HG03571 (cell line): ENCODE results near the gene TTC34.

Experiments
- ATAC-seq: cut with Tn5 transposase; IDR thresholded peaks from one replicate; pipeline ENCODE4 v1.9.1; 2021; ENCODE audit not compliant: unreplicated experiment

The TTC34 gene

DNA sequence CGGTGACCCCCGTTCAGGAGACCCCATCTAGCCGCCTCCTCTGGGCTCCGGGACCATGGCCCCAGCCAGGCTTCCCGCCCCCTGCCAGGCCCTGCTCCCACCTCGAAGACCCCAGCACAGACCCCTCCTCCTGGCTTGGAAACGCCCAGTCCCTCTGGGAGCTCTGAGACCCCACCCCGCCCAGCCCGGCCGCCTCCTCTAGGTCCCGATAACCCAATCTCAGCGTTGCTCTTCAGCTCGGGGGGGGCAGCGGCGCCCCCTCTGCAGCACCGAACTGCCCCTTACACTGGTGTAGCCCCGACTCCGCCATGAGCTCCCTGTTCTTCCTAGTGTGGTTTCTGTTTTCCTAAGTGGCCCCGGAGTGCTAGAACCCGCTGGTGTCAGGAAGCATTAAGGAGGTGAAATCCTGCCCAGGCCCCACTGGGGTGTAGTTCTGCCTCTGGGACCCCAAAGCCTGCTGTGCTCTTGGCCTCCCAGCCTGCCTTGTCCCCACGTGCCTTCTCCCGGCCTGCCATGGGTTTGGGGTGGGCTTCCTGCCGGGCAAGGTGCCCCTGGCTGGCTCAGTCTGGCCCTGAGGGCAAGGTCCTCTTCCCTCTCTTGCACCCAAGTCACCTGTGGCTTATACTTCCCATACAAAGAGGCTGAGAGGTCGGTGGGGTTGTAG lies 157.9 kb downstream of the TTC34 start:
- no peak for ATAC-seq

DNA sequence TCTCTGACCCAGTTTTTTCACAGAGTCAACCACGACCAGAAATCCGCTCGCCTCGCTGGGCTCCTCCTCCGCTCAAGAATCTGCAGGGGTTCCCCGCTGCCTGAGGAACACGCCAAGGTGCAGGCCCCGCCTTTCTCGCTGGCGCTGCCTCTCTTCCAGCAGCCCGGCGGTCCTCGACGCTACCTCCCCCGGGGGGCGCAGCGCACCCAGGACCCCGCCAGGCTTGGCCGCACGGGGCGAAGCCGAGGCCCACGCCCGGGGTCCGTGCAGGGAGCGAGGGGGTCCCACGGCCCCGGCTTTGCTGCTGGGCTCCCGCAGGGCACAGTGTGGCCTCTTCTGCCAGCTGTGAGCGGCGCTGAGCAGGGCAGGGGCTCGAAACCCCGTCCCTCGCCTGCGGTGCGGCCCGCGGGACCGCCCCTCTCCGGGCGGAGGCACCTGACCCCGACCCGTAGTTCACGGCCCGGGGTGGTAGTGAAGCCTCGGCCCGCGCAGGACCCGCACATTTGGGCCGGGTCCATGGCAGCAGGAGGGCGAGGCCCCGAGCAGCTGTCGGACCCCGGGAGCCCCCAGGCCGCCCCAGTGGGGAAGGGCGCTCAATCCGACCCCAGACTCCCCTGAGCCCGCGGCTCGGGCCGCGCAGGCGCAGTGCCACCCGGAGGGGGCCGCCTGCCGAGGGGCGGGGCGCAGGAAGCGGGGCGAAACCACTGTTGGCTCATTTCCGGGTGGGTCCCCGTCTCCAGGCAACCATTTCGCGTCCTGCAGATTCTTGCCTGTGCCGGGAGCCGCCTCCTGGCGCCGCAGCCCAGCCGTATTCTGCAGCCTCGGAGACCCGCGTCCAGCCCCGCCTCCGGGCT lies 158.7 kb downstream of the TTC34 start:
- ATAC-seq = peak; percentile 70

DNA sequence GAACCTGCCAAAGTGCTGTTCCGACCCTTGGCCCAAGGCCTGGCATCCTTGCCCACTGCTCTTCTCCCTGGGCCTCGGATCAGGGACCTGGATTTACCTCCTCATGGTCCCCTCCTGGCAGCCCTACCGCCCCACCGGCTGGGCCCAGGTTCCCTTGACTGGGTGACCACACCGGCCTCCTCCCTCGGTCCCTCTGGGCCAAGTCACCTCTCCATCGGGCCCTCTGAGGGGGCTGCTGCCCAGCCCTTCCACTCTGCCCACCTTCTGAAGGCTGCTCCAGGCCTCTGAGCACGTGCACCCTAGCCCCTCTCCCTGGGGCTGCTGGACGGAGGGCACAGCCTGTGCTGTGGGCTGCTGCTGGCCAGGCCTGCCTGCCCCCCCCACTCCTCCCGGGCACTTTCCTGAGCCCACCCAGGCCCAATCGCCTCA lies 159.3 kb downstream of the TTC34 start:
- ATAC-seq = no peak

DNA sequence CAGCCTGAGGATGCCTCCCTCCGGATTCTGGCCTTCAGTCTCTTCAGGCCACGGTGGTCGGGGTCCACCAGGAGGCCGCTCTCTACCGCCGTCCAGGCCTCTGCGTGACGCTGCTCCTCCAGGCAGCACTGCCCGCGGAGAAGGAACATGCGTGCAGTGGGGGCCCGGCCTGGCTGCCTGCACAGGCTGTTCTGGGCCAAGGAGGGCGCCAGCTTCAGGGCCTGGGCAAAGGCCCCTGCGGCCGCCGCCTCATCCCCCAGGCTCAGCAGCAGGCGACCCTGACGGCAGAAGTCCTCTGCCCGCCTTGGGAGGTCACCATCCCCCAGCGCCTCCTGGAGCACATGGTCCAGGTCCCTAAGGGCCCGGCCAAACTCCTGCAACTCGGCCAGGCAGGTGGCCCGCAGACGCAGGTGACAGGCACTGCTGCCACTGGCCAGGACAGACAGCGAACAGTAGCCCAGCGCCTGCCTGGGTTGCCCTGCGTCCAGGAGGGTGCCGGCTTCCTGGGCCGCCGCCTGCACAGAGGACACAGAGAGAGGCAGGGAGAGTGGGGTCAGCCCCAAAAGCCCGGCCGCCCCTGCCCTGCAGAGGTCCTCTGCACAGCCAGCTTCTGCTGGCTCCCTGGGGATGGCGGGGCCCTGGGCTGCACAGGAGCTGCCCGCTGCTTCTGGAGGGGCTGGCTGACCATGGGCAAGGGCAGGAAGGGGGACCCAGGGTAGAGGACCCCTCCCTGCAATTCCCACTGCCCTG lies 159.9 kb downstream of the TTC34 start:
- no peak for ATAC-seq

DNA sequence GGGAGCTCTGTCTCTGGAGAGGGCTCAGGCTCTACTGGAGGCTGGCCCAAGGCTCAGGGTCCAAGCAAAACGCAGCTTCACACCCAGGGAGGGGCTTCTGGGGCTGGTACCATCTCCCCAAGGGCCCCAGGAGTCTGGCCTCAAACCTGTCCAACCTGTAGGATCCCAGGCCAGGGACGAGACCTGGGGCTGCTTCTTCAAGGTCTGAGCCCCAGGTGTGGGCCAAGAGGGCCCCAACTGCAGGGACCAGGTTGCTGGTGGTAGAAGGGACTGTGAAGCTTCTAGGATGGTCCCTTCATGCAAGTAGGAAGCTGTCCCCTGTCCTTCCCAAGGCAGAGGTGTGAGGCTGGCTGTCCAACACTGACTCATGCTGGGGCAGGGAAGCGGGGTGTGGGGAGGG lies 160.9 kb downstream of the TTC34 start:
- no peak for ATAC-seq

DNA sequence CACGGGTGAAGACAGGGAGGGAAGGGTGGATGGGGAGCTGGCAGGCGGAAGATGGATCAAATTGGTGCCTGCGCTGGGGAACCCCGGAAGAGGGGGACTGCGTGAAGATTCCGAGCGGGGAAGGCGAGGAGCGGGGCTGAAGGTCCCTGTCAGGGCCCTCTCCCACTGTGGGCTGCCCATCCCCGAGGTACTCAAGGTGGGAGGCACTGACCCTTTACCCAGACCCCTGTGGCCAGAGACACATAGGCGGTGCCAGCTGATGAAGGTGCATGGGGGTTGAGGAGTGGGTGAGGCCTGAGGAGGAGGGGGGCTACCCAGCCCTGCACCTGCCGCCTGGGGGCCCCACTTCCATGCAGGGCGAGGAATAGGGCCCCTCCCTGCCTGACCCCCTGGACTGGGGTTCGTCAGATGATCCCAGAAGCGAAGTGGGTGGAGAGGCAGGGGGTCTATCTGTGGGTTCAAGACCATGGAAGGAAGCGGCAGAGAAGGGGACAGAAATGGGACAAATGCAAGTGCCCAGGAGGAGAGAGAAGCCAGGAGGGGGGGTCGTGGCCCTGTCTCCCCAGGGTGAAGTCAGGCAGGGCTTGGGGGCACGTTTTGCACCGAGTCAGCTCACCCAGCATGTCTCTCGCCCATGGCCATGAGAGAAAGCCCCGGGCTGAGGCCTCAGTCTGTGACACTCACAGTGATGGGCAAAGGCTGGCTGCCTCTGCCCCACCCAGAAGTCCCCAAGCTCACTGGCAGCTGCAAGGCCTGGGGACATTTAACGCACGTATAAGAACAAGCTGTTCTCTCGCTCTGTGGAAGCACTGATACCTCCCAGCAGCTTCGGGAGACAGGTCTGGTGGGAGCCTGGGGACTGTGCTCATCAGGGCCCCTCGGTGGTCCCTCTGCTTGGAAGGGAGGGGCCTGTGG lies 161.6 kb downstream of the TTC34 start:
- ATAC-seq = no peak

DNA sequence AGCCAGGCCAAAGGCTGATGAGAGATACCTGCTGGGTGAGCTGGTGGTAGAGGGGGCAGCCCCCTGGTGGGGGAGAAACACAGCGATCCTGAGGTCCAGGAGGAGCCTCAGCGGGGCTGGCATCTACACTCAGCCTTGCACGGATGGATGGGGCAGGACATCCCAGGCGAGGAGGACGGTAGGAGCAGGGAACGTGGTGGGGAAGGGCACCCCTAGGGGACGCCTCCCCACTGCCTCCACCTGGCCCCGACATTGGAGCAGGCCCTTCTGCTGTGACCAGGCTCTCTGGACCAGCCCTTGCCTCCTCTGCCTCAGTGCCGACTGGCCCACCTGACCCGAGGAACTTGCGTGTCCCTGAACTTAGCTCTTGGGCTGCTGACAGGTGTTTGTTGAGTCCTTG lies 162.3 kb downstream of the TTC34 start:
- ATAC-seq = no peak

DNA sequence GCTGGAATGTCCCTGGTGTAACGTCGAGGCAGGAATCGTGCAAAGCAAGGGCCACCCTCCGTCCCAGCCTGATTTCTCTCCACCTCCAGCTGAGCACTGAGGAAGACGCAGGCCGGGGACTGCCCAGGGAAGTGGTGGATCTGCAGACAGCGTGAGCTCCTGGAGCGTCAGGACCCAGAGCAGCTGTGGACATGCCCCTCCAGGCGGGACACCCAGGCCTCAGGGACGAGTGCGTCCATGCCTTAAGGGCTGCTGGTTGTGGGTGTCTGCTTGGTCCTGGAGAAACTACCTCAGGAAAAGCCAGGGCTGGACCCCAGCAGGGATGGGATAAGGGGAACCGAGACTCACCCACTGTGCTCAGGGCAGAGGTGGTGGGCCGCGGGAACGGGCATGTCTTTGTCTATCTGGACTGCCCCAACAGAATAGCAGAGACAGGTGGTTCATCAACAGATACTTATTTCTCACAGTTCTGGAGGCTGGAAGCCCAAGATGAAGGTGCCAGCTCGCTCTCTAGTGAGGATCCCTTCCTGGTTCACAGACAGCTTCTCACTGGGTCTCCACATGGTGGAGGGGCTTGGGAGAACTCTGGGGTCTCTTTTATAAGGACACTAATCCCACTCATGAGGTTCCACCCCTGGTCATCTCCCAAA lies 162.9 kb downstream of the TTC34 start:
- ATAC-seq = no peak

DNA sequence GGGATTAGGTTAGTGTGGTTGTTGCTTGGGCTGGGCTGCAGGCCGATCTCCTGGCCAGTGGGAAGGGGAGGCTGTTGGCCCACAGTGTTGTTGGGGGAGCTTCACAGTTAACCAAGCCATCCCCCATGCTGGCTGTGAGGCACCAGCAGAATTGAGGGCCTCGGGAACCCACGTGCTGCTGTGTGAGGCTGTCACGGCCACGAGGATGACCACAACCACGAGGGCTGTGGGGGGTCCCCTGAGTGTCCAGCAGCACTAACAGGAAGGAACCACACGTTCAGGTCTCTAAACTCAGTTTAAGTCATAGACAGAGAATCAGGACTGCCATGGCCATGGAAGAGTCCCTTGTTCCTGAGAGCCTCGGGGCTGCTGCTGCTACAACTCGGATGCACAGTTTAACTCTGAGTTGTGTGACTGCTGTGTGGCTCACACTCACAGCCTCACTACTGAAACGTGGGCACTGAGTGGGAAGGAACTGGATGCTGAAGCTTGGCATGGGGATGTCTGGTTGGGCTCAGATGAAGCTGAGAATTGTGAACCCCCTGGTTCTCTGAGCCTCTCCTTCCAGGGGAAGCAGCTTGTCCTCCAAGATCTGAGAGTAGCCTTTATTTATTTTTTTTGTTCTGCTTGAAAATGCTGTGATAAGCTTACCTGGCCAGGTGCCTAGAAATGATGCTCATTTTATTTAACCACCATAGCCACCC lies 163.9 kb downstream of the TTC34 start:
- ATAC-seq = no peak

DNA sequence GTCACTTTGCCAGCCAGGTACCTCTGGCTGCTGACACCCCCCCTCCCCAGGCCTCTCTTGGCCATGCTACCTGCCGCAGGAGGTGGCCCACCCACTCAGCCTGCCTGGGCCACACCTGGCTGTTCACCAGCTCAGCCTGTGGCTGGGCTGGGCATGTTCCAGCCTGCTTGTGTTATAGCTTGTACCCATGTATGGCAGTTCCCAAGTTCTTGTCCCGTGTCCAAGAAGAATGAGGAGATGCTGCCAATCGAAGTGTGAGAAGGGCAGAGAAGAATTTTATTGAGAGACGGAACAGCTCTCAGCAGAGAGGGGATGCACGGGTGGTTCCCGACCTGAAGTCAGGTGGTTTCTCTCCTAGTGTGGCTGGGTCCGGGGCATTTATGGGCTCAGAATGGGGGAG lies 164.8 kb downstream of the TTC34 start:
- ATAC-seq = no peak

DNA sequence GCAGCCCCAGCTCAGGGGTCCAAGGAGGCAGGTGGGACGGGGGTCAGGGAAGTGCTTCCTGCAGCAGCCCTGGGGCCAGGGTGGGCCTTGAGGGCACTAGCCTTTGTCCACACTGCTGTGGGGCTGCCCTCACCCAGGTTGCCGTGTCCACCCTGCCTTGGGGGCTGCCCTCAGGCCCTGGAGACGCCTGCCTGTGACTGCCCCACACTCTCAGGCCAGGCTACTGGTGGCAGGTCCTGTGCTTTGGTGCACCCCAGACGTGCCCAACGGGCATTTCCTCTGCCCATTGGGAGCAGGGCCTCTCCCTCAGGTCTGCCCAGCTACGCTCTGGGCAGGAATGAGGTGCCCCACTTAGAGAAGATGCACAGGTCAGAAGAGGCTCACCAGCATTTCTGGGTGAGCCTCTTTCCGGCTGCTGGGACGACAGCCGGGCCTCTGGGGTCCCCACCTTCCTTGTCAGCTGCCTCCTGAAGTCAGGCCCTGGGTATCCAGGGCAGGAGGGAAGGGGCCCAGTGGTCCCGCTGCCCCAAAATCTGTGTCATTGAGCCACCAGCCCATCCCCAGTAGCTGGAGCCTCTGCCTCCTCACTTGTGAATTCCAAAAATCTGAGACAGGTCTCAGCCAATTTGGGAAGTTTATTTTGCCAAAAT lies 166.0 kb downstream of the TTC34 start:
- ATAC-seq = no peak

DNA sequence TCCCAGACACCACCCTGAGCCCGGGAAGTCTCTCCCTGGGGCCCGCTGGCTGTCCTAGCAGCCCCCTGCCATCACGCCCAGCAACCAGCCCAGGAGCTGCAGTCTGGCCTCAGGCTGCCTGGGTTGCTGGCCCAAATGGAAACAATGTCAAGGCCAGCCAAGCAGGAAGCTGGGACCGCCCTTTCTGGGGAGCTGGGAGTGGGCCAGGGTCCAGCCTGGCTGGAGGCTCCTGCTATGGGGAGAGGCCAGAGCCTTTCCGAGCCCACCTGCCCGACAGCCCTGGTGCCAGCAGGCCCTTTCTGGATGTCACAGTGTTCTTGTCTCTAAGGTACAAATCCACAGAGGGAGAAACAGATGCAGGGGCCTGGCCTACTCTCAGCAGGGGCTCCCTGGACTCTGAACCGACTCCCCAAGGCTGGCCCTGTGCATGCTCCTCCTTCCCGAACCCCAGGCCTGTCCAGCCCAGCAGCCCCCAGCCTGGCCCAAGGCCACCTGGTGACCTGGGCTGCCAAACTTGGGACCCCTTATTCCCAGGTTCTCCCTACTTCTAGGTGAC lies 167.5 kb downstream of the TTC34 start:
- no peak for ATAC-seq

DNA sequence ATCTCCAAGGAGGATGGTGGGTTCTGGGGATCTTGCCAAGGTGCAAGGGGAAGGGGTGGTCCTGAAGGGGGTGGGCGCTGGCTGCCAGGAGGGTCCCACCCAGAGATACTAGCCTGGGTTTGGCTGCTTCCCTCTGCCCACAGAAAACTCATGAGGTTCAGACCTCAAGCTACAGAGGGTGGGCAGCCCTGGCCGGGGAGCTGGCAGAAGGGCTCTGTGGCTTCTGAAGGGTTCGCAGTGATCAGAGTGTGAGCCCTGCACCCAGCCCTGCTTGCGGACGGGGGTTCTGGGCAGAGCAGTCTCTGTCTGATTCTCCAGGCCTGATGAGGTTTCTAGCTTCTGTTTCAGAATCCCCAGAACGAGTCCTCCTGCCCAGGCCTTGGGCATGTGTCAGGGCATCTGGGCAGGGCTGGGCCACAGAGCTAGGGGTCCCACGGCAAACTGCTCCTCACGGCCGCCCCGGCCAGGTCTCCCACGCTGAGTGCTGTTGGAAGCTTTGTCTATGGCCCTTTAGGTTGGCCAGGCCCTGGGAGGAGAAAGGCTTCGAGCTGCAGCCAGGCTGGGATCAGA lies 168.0 kb downstream of the TTC34 start:
- ATAC-seq = no peak

DNA sequence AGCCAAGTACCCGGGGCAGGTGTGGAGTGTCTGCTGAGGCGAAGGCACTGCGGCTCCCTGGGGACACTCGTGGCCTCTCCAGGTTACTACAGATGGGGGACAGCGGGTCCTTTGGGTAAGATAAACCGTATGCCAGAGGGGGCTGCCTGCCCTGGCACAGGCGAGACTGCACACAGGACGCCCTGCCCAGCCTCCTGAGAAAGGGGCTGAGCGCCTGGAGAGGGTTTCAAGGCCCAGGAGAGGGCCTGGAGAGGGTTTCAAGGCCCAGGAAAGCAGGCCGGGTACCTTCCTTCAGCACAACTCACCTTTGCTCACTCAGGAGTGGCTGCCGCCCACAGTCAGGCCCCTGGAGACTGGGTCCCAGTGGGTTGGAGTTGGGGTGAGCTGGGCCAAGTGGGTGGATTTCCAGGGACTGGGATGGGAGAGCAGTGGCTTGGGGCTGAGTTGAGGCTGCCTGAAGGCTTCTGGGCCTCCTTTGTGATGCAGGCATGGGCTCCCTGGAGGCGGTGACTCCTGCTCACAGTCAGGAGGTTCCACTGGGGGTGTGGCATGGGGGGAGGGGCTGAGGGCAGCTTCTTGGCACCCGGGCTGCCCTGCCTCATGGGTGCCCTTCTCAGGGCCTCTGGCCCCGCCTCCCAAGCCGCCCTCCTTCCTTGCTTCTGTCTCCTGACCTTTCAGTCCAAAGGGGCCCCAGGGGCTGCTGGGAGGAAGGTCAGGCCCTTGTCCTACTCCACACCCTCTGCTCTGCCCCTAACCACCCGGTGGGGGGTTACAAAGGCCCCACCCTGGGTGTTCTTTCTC lies 168.7 kb downstream of the TTC34 start, which contains the start of gene MMEL1:
Gene MMEL1 (minus strand): TSS at position 456 of the 801 bp plus-strand sequence. CDS start 3,532 bp downstream, outside the sequence.
- no peak for ATAC-seq

DNA sequence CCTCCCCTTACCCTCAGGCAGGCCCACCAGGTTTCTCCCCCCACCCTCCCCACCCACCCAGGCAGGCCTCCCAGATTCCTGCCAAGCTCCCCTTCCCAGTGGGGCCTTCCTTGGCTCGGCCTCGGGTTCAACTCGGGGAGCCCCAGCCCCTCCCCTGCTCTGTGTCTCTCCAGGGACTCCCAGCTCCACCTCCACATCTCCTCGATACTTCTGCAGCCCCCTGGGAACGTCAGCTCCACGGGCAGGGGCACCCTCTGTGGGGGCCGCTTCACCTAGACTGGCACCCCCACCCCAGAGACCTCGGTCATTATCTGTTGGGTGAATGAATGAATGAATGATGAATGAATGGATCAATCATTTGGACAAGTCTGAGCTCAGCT lies 169.5 kb downstream of the TTC34 start:
- no peak for ATAC-seq

DNA sequence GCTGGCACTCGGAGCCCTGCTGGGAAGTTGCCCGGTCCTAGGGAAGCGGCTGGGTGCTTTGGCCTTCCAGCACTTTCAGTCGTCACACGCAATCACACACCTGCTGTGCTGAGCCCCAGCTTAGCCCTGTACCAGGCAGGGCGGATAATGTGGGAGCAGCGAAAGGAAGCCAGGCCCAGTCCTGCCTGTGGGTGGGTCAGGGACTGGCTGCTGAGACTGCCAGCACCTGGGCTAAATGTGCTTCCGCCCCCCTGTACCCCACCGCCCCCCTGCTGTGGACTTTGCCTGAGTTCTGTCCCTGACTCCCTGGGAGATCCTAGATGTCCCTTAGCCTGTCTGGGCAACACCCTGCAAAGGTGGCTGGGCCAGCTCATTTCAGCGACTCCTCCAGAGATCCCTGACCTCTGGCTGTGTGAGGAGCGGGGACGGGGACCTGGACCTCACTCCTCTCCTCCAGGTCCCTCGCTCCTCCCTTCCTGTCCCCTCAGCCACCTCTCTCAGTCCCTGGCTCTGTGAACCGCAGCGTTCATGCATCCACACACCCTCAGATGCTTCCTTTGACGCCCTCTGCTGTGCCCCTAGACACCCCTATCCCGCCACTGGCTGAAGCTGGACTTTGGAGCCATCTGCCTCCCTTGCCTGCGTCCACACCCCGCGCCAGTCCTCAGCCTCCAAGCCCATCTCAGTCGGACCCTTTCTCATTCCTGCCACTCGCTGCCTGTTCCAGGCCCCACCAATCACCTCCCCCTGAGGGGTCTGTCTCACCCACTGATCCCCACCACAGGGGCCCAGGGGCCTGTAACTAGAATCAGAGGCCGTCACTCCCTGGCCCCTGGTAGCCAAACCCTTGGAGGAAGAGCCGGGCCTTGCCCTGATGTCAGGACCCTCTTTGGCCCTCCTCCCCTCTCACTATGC lies 170.1 kb downstream of the TTC34 start:
- no peak for ATAC-seq
